K562 (cell line): Measurements from ENCODE around the gene DNASE2. TPM values are rescaled to one million over a fixed set of nuclear protein-coding genes. Genes with fewer than 3 reads are reported as not detected.

ENCODE experiments used
- CCNT2 ChIP-seq: IDR thresholded peaks from 2 replicates; pipeline ENCODE4 v1.6.1; 2011; ENCODE audit warnings: borderline replicate concordance, low read depth, mild to moderate bottlenecking, moderate library complexity, mixed read lengths, low read length; ENCODE audit not compliant: insufficient read length; ENCODE audit errors: extremely low read depth
- FOXO4 ChIP-seq: fragments of 450-650 bp; formaldehyde crosslinking; IDR thresholded peaks from 2 replicates; pipeline ENCODE4 v1.4.0; 2020; ENCODE audit warnings: mild to moderate bottlenecking, moderate library complexity
- TEAD4 ChIP-seq, 2 experiments: sonication (generic) in 1 of 2; formaldehyde crosslinking in 1 of 2; IDR thresholded peaks; 2 replicates each; pipeline versions ENCODE4 v1.6.1 to v1.8.0; 2012 to 2022; ENCODE audit warnings: borderline replicate concordance in 1 of 2, inconsistent platforms in 1 of 2, low read length in 1 of 2, mild to moderate bottlenecking in 1 of 2, missing genetic modification reagents in 1 of 2
- USF2 ChIP-seq: sonication (generic); formaldehyde crosslinking; IDR thresholded peaks from 2 replicates; pipeline ENCODE4 v1.5.0; 2020; ENCODE audit warnings: missing genetic modification reagents
- ZEB2 ChIP-seq: fragments of 450-650 bp; IDR thresholded peaks from 2 replicates; pipeline ENCODE4 v1.6.1; 2016
- ZNF316 ChIP-seq: fragments of 450-650 bp; IDR thresholded peaks from 2 replicates; pipeline ENCODE4 v1.6.1; 2016
- polyA plus RNA-seq, 8 experiments: library from polyadenylated mRNA; depleted of rRNA in 4 of 8; stranded (reverse) in 5 of 8; unstranded in 3 of 8; fragments of >200 nt; fragmentation: Nextera tagmentation in 2 of 8; fragmentation: Illumina TruSeq in 1 of 8; extraction: Ambion mirVana in 2 of 8; extraction: Trizol in 1 of 8; gene quantifications; 2 replicates each; pipeline versions ENCODE4 v1.2.1 to v1.2.3, GENCODE V29; 2011 to 2014; ENCODE audit warnings: inconsistent platforms in 1 of 8, missing spikeins in 1 of 8
- total RNA-seq, 7 experiments: library from RNA; depleted of rRNA in 6 of 7; stranded (reverse); fragments of >200 nt in 6 of 7; fragmentation: Illumina TruSeq in 2 of 7; extraction: Trizol in 2 of 7; gene quantifications; 2 replicates each; pipeline versions ENCODE4 v1.2.1 to v1.2.3, GENCODE V29; 2011 to 2021; ENCODE audit warnings: low replicate concordance in 1 of 7
- TF ChIP-seq, protein P1 (sequence below): sonication (generic); formaldehyde crosslinking; IDR thresholded peaks from 2 replicates; pipeline ENCODE4 v1.8.0; 2023; ENCODE audit warnings: mild to moderate bottlenecking, missing genetic modification reagents

The DNASE2 gene
- total and polyA plus RNA-seq, 9 of the 15 experiments (the other 6 are each of a cell fraction or from before 2014, with no cell fraction given): 4.4 to 27.0 (median 20.2) TPM

GRCh38 chr19:12884926-12885748 is 3.9 kb upstream of the DNASE2 start (continued):
- TF ChIP-seq TEAD4 (IDR thresholded peaks at IDR 0.05; ENCODE audit: low read length): 0 out of 2 replicates have a peak, but pooled peaks have one; percentile 11
- TF ChIP-seq TEAD4 (CRISPR knock-in tag; IDR thresholded peaks at IDR 0.05; ENCODE audit: borderline replicate concordance): no peak
- TF ChIP-seq FOXO4 (CRISPR knock-in tag): no peak
- TF ChIP-seq, protein P1, sequence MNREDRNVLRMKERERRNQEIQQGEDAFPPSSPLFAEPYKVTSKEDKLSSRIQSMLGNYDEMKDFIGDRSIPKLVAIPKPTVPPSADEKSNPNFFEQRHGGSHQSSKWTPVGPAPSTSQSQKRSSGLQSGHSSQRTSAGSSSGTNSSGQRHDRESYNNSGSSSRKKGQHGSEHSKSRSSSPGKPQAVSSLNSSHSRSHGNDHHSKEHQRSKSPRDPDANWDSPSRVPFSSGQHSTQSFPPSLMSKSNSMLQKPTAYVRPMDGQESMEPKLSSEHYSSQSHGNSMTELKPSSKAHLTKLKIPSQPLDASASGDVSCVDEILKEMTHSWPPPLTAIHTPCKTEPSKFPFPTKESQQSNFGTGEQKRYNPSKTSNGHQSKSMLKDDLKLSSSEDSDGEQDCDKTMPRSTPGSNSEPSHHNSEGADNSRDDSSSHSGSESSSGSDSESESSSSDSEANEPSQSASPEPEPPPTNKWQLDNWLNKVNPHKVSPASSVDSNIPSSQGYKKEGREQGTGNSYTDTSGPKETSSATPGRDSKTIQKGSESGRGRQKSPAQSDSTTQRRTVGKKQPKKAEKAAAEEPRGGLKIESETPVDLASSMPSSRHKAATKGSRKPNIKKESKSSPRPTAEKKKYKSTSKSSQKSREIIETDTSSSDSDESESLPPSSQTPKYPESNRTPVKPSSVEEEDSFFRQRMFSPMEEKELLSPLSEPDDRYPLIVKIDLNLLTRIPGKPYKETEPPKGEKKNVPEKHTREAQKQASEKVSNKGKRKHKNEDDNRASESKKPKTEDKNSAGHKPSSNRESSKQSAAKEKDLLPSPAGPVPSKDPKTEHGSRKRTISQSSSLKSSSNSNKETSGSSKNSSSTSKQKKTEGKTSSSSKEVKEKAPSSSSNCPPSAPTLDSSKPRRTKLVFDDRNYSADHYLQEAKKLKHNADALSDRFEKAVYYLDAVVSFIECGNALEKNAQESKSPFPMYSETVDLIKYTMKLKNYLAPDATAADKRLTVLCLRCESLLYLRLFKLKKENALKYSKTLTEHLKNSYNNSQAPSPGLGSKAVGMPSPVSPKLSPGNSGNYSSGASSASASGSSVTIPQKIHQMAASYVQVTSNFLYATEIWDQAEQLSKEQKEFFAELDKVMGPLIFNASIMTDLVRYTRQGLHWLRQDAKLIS (CRISPR knock-in tag): peak; percentile 71
- peak; percentile 24; the same call in 1 of the 2 replicates for TF ChIP-seq ZNF316
- peak; percentile 57 for TF ChIP-seq CCNT2
- peak; percentile 98 for TF ChIP-seq ZEB2
- TF ChIP-seq USF2 (CRISPR knock-in tag): peak; percentile 64
